ENCODE results near the gene IGFL1.
A peak's percentile ranks its signal among the peaks of the same experiment; 100 is the strongest.

Gene IGFL1

GRCh38 chr19:46201454-46202310, 27.9 kb upstream of the IGFL1 start:
- no peak overlapping the region for H4K91ac ChIP-seq (ENCODE audit: low read depth, low read length, poor library complexity)
- WGBS, 2 donors (ENCODE audit: extremely low coverage in 2 of 2, insufficient read length in 2 of 2, insufficient replicate concordance in 1 of 2) = no CpG with 5 or more reads among the region's 16 CpGs
- H3K9ac ChIP-seq (ENCODE audit: low read depth, low read length, poor library complexity) = no peak overlapping the region
- peak overlapping the region; percentile 24 for H2BK15ac ChIP-seq (ENCODE audit: low read length)
- H3K27ac ChIP-seq (replicated peaks; ENCODE audit: low read length) = no peak overlapping the region
- H3K18ac ChIP-seq (ENCODE audit: low read length) = no peak overlapping the region
- H2BK5ac ChIP-seq (ENCODE audit: low read length) = no peak overlapping the region
- no peak overlapping the region for H3K4me2 ChIP-seq (ENCODE audit: insufficient read depth, low read length, poor library complexity, severe bottlenecking)
- no peaks in the 10 kb centered on the region for H3K4me1 ChIP-seq (ENCODE audit: control insufficient read depth in 2 of 2, insufficient read depth in 1 of 2, low read depth in 1 of 2, low read length in 2 of 2)
- H3K36me3 ChIP-seq (replicated peaks in 1 of 2; ENCODE audit: control insufficient read depth in 2 of 2, insufficient read depth in 2 of 2, low read length in 2 of 2) = no peaks in the 10 kb centered on the region
- H3K23ac ChIP-seq (ENCODE audit: low read depth, low read length, poor library complexity) = no peak overlapping the region
- no peak overlapping the region for H2BK120ac ChIP-seq (ENCODE audit: low read depth, low read length)
- no peaks in the 10 kb centered on the region for H3K79me1 ChIP-seq (ENCODE audit: low read depth, low read length)
- peaks cover 0 to 23% (median 0%) of the 10 kb centered on the region in 3 experiments for H3K27me3 ChIP-seq (ENCODE audit: control insufficient read depth in 3 of 3, insufficient read depth in 3 of 3, low read depth in 1 of 3, low read length in 3 of 3)
- peaks cover 0 to 4% of the 10 kb centered on the region in 2 donors for H3K9me3 ChIP-seq (replicated peaks in 1 of 2; ENCODE audit: control insufficient read depth in 2 of 2, insufficient read depth in 1 of 2, low read depth in 1 of 2, low read length in 2 of 2)
- H3K4ac ChIP-seq (ENCODE audit: low read length) = no peak overlapping the region
- no peak overlapping the region for H2BK12ac ChIP-seq (ENCODE audit: low read length)
- no peak overlapping the region for H3K4me3 ChIP-seq (ENCODE audit: low read length in 2 of 2)
- no peak overlapping the region for H2AFZ ChIP-seq (ENCODE audit: low read length)
- DNase-seq (ENCODE audit: low spot score) = no peak
- no peak overlapping the region for H3K14ac ChIP-seq (ENCODE audit: low read length)
- no peak overlapping the region for H2AK5ac ChIP-seq (ENCODE audit: low read depth, low read length)
- H4K8ac ChIP-seq (ENCODE audit: low read depth, low read length) = no peak overlapping the region

- no peak overlapping the region for H2BK5ac ChIP-seq (ENCODE audit: low read length)
- H3K36me3 ChIP-seq (replicated peaks in 1 of 2; ENCODE audit: control insufficient read depth in 2 of 2, insufficient read depth in 2 of 2, low read length in 2 of 2) = no peaks in the 10 kb centered on the region
- no peak overlapping the region for H3K4me3 ChIP-seq (ENCODE audit: low read length in 2 of 2)
- no peaks in the 10 kb centered on the region for H3K79me1 ChIP-seq (ENCODE audit: low read depth, low read length)
- H3K23ac ChIP-seq (ENCODE audit: low read depth, low read length, poor library complexity) = no peak overlapping the region
- H2AFZ ChIP-seq (ENCODE audit: low read length) = no peak overlapping the region
- no peak overlapping the region for H2BK12ac ChIP-seq (ENCODE audit: low read length)
- H3K4me1 ChIP-seq (ENCODE audit: control insufficient read depth in 2 of 2, insufficient read depth in 1 of 2, low read depth in 1 of 2, low read length in 2 of 2) = no peaks in the 10 kb centered on the region
- DNase-seq (ENCODE audit: low spot score) = no peak
- no peak overlapping the region for H2BK15ac ChIP-seq (ENCODE audit: low read length)
- H4K91ac ChIP-seq (ENCODE audit: low read depth, low read length, poor library complexity) = no peak overlapping the region
- no peak overlapping the region for H3K27ac ChIP-seq (replicated peaks; ENCODE audit: low read length)
- H2AK5ac ChIP-seq (ENCODE audit: low read depth, low read length) = no peak overlapping the region
- no peak overlapping the region for H3K4ac ChIP-seq (ENCODE audit: low read length)
- no peak overlapping the region for H3K9ac ChIP-seq (ENCODE audit: low read depth, low read length, poor library complexity)
- no CpG with 5 or more reads among the region's 4 CpGs for WGBS, 2 donors (ENCODE audit: extremely low coverage in 2 of 2, insufficient read length in 2 of 2, insufficient replicate concordance in 1 of 2)
- H3K27me3 ChIP-seq (ENCODE audit: control insufficient read depth in 3 of 3, insufficient read depth in 3 of 3, low read depth in 1 of 3, low read length in 3 of 3) = peaks cover 0 to 15% (median 0%) of the 10 kb centered on the region in 3 experiments
- no peak overlapping the region for H3K4me2 ChIP-seq (ENCODE audit: insufficient read depth, low read length, poor library complexity, severe bottlenecking)
- no peak overlapping the region for H3K14ac ChIP-seq (ENCODE audit: low read length)
- peaks cover 0 to 4% of the 10 kb centered on the region in 2 donors for H3K9me3 ChIP-seq (replicated peaks in 1 of 2; ENCODE audit: control insufficient read depth in 2 of 2, insufficient read depth in 1 of 2, low read depth in 1 of 2, low read length in 2 of 2)
- H4K8ac ChIP-seq (ENCODE audit: low read depth, low read length) = no peak overlapping the region
- no peak overlapping the region for H2BK120ac ChIP-seq (ENCODE audit: low read depth, low read length)
- no peak overlapping the region for H3K18ac ChIP-seq (ENCODE audit: low read length)
Observed at GRCh38 chr19:46202426-46202825, 27.1 kb upstream of the IGFL1 start.

GRCh38 chr19:46202872-46203860, 26.4 kb upstream of the IGFL1 start:
- Histone ChIP-seq H3K4me1 (ENCODE audit: control insufficient read depth in 2 of 2, insufficient read depth in 1 of 2, low read depth in 1 of 2, low read length in 2 of 2) (no peaks in the 10 kb centered on the region), H3K79me1 (ENCODE audit: low read depth, low read length) (no peaks in the 10 kb centered on the region), H3K36me3 (replicated peaks in 1 of 2; ENCODE audit: control insufficient read depth in 2 of 2, insufficient read depth in 2 of 2, low read length in 2 of 2) (no peaks in the 10 kb centered on the region), H3K18ac (ENCODE audit: low read length) (no peak overlapping the region), H2BK15ac (ENCODE audit: low read length) (peak overlapping the region; percentile 7), H4K8ac (ENCODE audit: low read depth, low read length) (no peak overlapping the region), H2BK12ac (ENCODE audit: low read length) (no peak overlapping the region), H3K4ac (ENCODE audit: low read length) (no peak overlapping the region), H3K4me3 (ENCODE audit: low read length in 2 of 2) (peak overlapping the region in 1 of 2 donors; percentile 50), H3K4me2 (ENCODE audit: insufficient read depth, low read length, poor library complexity, severe bottlenecking) (no peak overlapping the region), H2BK5ac (ENCODE audit: low read length) (no peak overlapping the region), H2BK120ac (ENCODE audit: low read depth, low read length) (peak overlapping the region; percentile 19), H3K9ac (ENCODE audit: low read depth, low read length, poor library complexity) (no peak overlapping the region), H3K23ac (ENCODE audit: low read depth, low read length, poor library complexity) (no peak overlapping the region), H2AK5ac (ENCODE audit: low read depth, low read length) (no peak overlapping the region), H4K91ac (ENCODE audit: low read depth, low read length, poor library complexity) (no peak overlapping the region), H3K9me3 (replicated peaks in 1 of 2; ENCODE audit: control insufficient read depth in 2 of 2, insufficient read depth in 1 of 2, low read depth in 1 of 2, low read length in 2 of 2) (peaks cover 0 to 4% of the 10 kb centered on the region in 2 donors), H3K27ac (replicated peaks; ENCODE audit: low read length) (no peak overlapping the region), H2AFZ (ENCODE audit: low read length) (no peak overlapping the region), H3K14ac (ENCODE audit: low read length) (no peak overlapping the region), H3K27me3 (ENCODE audit: control insufficient read depth in 3 of 3, insufficient read depth in 3 of 3, low read depth in 1 of 3, low read length in 3 of 3) (peaks cover 0 to 15% (median 0%) of the 10 kb centered on the region in 3 experiments)
- no peak for DNase-seq (ENCODE audit: low spot score)
- no CpG with 5 or more reads among the region's 8 CpGs for WGBS, 2 donors (ENCODE audit: extremely low coverage in 2 of 2, insufficient read length in 2 of 2, insufficient replicate concordance in 1 of 2)

Data from neuronal stem cell (in vitro differentiated cells).